ENCODE data around the gene GTF2E1.

GTF2E1 gene

GRCh38 chr3:120828796-120829195, 86.3 kb downstream of the GTF2E1 start:
- TF ChIP-seq GLI4 (tag by site-specific recombination; IDR thresholded peaks at IDR 0.05) (no peak), ZNF146 (tag by site-specific recombination; IDR thresholded peaks at IDR 0.05) (no peak), ZFP37 (tag by site-specific recombination; IDR thresholded peaks at IDR 0.05) (no peak), ZSCAN5A (tag by site-specific recombination; IDR thresholded peaks at IDR 0.05) (no peak), FEZF1 (tag by site-specific recombination; IDR thresholded peaks at IDR 0.05) (no peak), PRDM2 (tag by site-specific recombination; IDR thresholded peaks at IDR 0.05; ENCODE audit: borderline replicate concordance) (no peak), KLF8 (tag by site-specific recombination; IDR thresholded peaks at IDR 0.05) (no peak), ZNF843 (tag by site-specific recombination; IDR thresholded peaks at IDR 0.05) (no peak), TSHZ1 (tag by site-specific recombination; IDR thresholded peaks at IDR 0.05; ENCODE audit: borderline replicate concordance) (no peak), ZNF555 (tag by site-specific recombination; conservative IDR thresholded peaks at IDR 0.05) (no peak)

GRCh38 chr3:120831066-120831465, 88.5 kb downstream of the GTF2E1 start:
- CTCF ChIA-PET, result no interaction called here
- Histone ChIP-seq H3K4me3 (ENCODE audit: low read depth, low read length) (no peak overlapping the region), H3K27ac (ENCODE audit: extremely low read depth, low read depth, low read length) (no peak overlapping the region), H3K9me3 (ENCODE audit: control insufficient read depth, insufficient read depth, low read depth, low read length) (no peaks in the 10 kb centered on the region), H3K36me3 (ENCODE audit: control insufficient read depth in 2 of 2, insufficient read depth in 1 of 2, low read length in 2 of 2) (no peaks in the 10 kb centered on the region), H3K4me1 (ENCODE audit: control insufficient read depth, insufficient read depth, low read length) (no peaks in the 10 kb centered on the region)
- POLR2A ChIA-PET, result no interaction called here
- TF ChIP-seq ZNF747 (tag by site-specific recombination; IDR thresholded peaks at IDR 0.05), result no peak
- TF ChIP-seq ZNF701 (tag by site-specific recombination; IDR thresholded peaks at IDR 0.05), result no peak

More at GRCh38 chr3:120828796-120829195, 86.3 kb downstream of the GTF2E1 start:
- ChIA-PET POLR2A (no interaction called here), CTCF (interaction anchor here (1.1 kb wide), 1 partner anchor 9 kb away, joined by 4 read pairs; no protein-coding TSS in a partner anchor)
- Histone ChIP-seq H3K27ac (ENCODE audit: extremely low read depth, low read depth, low read length) (no peak overlapping the region), H3K36me3 (ENCODE audit: control insufficient read depth in 2 of 2, insufficient read depth in 1 of 2, low read length in 2 of 2) (no peaks in the 10 kb centered on the region), H3K4me1 (ENCODE audit: control insufficient read depth, insufficient read depth, low read length) (no peaks in the 10 kb centered on the region), H3K9me3 (ENCODE audit: control insufficient read depth, insufficient read depth, low read depth, low read length) (no peaks in the 10 kb centered on the region), H3K4me3 (ENCODE audit: low read depth, low read length) (no peak overlapping the region)

Measured in HEK293 (cell line).